Measurements from ENCODE around the gene FOXO6.
"Not testable (repeated sequence)": the region's sequence is repeated elsewhere in the genome, so short reads cannot be mapped to it uniquely, and the experiment has no call there.

Gene FOXO6

GRCh38 chr1:41328780-41329640 is 32.2 kb upstream of the FOXO6 start:
- DNase-seq (ENCODE audit: low read depth in 3 of 3, low spot score in 1 of 3) = no peak

GRCh38 chr1:41329662-41330587 is 31.3 kb upstream of the FOXO6 start:
- DNase-seq (ENCODE audit: low read depth in 3 of 3, low spot score in 1 of 3) = no peak

GRCh38 chr1:41330588-41331545 is 30.4 kb upstream of the FOXO6 start:
- no peak for DNase-seq (ENCODE audit: low read depth in 3 of 3, low spot score in 1 of 3)

- DNase-seq (ENCODE audit: low read depth in 3 of 3, low spot score in 1 of 3) = no peak
Observed at GRCh38 chr1:41331546-41331917, 29.7 kb upstream of the FOXO6 start.

- not testable (repeated sequence) for DNase-seq (ENCODE audit: low read depth in 3 of 3, low spot score in 1 of 3)
Observed at GRCh38 chr1:41332161-41332560, 29.1 kb upstream of the FOXO6 start.

- DNase-seq (ENCODE audit: low read depth in 3 of 3, low spot score in 1 of 3) = no peak
Observed at GRCh38 chr1:41333146-41333784, 28.0 kb upstream of the FOXO6 start.

- DNase-seq (ENCODE audit: low read depth in 3 of 3, low spot score in 1 of 3) = no peak
Observed at GRCh38 chr1:41338820-41339219, 22.4 kb upstream of the FOXO6 start.

GRCh38 chr1:41340655-41341364 is 20.4 kb upstream of the FOXO6 start:
- DNase-seq (ENCODE audit: low read depth in 3 of 3, low spot score in 1 of 3) = no peak

GRCh38 chr1:41341365-41341683 is 19.9 kb upstream of the FOXO6 start:
- DNase-seq (ENCODE audit: low read depth in 3 of 3, low spot score in 1 of 3) = no peak

- no peak for DNase-seq (ENCODE audit: low read depth in 3 of 3, low spot score in 1 of 3)
Observed at GRCh38 chr1:41341772-41342562, 19.3 kb upstream of the FOXO6 start.

GRCh38 chr1:41342774-41343355 is 18.4 kb upstream of the FOXO6 start:
- no peak for DNase-seq (ENCODE audit: low read depth in 3 of 3, low spot score in 1 of 3)

GRCh38 chr1:41343790-41344699 is 17.2 kb upstream of the FOXO6 start:
- DNase-seq (ENCODE audit: low read depth in 3 of 3, low spot score in 1 of 3) = no peak

GRCh38 chr1:41344708-41345159 is 16.5 kb upstream of the FOXO6 start:
- no peak for DNase-seq (ENCODE audit: low read depth in 3 of 3, low spot score in 1 of 3)

GRCh38 chr1:41345434-41346075 is 15.7 kb upstream of the FOXO6 start:
- DNase-seq (ENCODE audit: low read depth in 3 of 3, low spot score in 1 of 3) = no peak

GRCh38 chr1:41347276-41347675 is 14.0 kb upstream of the FOXO6 start:
- DNase-seq (ENCODE audit: low read depth in 3 of 3, low spot score in 1 of 3) = no peak

- DNase-seq (ENCODE audit: low read depth in 3 of 3, low spot score in 1 of 3) = no peak
Observed at GRCh38 chr1:41348394-41348793, 12.8 kb upstream of the FOXO6 start.

GRCh38 chr1:41349361-41350054 is 11.7 kb upstream of the FOXO6 start:
- DNase-seq (ENCODE audit: low read depth in 3 of 3, low spot score in 1 of 3) = no peak
